SKM-1 treated with dmso at 0.1 percent for 144 hours (cell line): Measurements from ENCODE around the gene NCOA1.
"Not testable (repeated sequence)": the region's sequence is repeated elsewhere in the genome, so short reads cannot be mapped to it uniquely, and the experiment has no call there.

Experiments used
- DNase-seq: peaks from one replicate; lab custom pipeline; 2025; ENCODE audit not compliant: unreplicated experiment; lab: John Stamatoyannopoulos, UW

The NCOA1 gene

GRCh38 chr2:24490690-24491541 is at the start of gene NCOA1:
NCOA1 (plus strand) TSS chr2:24491254; CDS start chr2:24658678, 167,424 bp downstream.
- DNase-seq, result peak; percentile 89

- DNase-seq, result peak; percentile 96
Measured at GRCh38 chr2:24448797-24449196, 42.3 kb upstream of the NCOA1 start.

- DNase-seq, result no peak
Measured at GRCh38 chr2:24449344-24449743, 41.7 kb upstream of the NCOA1 start.

- DNase-seq, result no peak
Measured at GRCh38 chr2:24451805-24452501, 39.1 kb upstream of the NCOA1 start.

GRCh38 chr2:24452502-24452885 is 38.6 kb upstream of the NCOA1 start:
- no peak for DNase-seq

- no peak for DNase-seq
Measured at GRCh38 chr2:24453379-24454073, 37.5 kb upstream of the NCOA1 start.

- no peak for DNase-seq
Measured at GRCh38 chr2:24454294-24454693, 36.8 kb upstream of the NCOA1 start.

GRCh38 chr2:24456599-24457556 is 34.2 kb upstream of the NCOA1 start:
- DNase-seq, result no peak

- no peak for DNase-seq
Measured at GRCh38 chr2:24457696-24458386, 33.2 kb upstream of the NCOA1 start.

GRCh38 chr2:24459224-24460161 is 31.6 kb upstream of the NCOA1 start:
- no peak for DNase-seq

- peak; percentile 65 for DNase-seq
Measured at GRCh38 chr2:24461685-24462084, 29.4 kb upstream of the NCOA1 start.

- no peak for DNase-seq
Measured at GRCh38 chr2:24463271-24463670, 27.8 kb upstream of the NCOA1 start.

GRCh38 chr2:24466871-24467870 is 23.9 kb upstream of the NCOA1 start:
- no peak for DNase-seq

GRCh38 chr2:24468453-24468852 is 22.6 kb upstream of the NCOA1 start:
- DNase-seq, result not testable (repeated sequence)

- DNase-seq, result no peak
Measured at GRCh38 chr2:24469148-24469650, 21.9 kb upstream of the NCOA1 start.

GRCh38 chr2:24471662-24472061 is 19.4 kb upstream of the NCOA1 start:
- no peak for DNase-seq

GRCh38 chr2:24472416-24472815 is 18.6 kb upstream of the NCOA1 start:
- DNase-seq, result no peak
